ENCODE measurements around the gene HRK.

Gene HRK

GRCh38 chr12:116867523-116867922, 13.7 kb downstream of the HRK start:
- H3K4me3 ChIP-seq (ENCODE audit: low read length), result no peak overlapping the region
- TF ChIP-seq CTCF (IDR thresholded peaks at IDR 0.05; ENCODE audit: insufficient read depth, low read depth, low read length, missing control alignments), result no peak
- DNase-seq (ENCODE audit: low read depth), result no peak

DNA sequence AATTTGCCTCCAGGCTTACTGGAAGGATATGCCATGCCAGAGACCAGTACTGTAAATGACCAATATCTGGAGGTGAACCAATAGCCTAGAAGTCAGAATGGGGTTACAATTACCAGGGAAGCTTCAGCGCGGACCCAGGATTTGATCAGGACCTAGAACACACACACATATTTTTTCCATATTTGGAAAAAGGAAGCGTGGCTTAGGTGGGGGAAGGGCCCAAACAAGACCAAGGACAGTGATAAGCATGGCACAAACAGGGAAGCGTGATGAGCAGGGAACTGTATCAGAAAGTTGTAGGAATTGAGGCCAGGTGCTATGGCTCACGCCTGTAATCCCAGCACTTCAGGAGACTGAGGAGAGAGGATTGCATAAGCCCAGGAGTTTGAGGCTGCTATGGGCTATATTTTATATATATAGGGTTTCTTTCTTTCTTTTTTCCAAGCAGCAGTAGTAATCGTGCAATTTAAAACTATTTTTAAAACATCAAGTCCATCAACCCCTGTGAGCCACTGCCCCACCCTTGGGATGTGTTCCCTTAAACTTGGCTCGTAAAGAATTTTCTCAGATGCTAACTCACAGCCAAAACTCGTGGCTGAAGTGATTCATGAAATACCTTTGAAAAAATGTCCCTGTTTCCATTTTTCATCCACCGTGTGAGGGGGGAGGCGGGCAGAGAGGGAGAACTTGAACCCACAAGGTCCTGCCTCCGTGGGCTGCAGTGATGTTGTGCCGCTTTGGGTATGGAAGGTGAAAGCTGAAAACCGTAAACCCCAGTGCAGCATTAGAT, 16.7 kb downstream of the HRK start:
- H3K4me3 ChIP-seq (ENCODE audit: low read length), result no peak overlapping the region
- DNase-seq (ENCODE audit: low read depth), result peak; percentile 8
- TF ChIP-seq CTCF (IDR thresholded peaks at IDR 0.05; ENCODE audit: insufficient read depth, low read depth, low read length, missing control alignments), result no peak

- H3K4me3 ChIP-seq (ENCODE audit: low read length), result no peak overlapping the region
- no peak for DNase-seq (ENCODE audit: low read depth)
- TF ChIP-seq CTCF (IDR thresholded peaks at IDR 0.05; ENCODE audit: insufficient read depth, low read depth, low read length, missing control alignments), result no peak
Measured at GRCh38 chr12:116863275-116863767, 17.9 kb downstream of the HRK start.

DNA sequence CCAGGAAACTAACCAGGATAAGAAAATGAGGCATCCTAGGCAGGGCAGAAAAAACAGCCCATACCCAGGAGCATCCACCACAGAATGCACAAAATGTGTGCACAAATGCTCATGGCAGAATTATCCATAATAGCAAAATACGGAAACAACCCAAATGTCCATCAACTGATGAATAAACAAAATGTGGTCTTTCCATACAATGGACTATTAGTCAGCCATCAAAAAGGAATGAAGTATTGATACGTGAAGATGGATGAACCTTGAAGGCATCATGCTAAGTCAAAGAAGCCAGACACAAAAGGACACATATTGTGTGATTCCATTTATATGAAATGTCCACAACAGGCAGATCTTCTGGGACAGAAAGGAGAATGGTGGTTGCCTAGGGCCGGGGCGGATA, 19.1 kb downstream of the HRK start:
- no peak for TF ChIP-seq CTCF (IDR thresholded peaks at IDR 0.05; ENCODE audit: insufficient read depth, low read depth, low read length, missing control alignments)
- no peak overlapping the region for H3K4me3 ChIP-seq (ENCODE audit: low read length)
- DNase-seq (ENCODE audit: low read depth), result no peak

DNA sequence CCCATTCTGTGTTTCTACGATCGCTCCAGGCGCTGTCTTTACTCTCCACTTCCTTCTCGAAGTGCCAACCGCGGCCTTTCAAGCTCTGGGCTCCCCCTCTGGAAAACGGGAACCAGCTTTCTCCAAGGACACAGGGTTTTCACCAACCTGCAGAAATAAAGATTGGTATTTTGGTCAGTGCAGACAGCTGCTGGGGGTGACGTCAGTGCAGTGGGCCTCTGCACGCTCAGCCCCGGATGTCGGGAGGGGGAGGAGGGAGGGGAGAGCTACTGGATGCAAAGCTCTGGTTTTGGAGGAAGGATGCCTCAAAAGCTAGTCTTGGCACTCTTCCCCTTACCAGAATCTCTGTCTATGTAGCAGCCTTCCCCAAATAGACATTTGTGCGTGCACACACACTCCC, 19.9 kb downstream of the HRK start:
- DNase-seq (ENCODE audit: low read depth), result no peak
- no peak for TF ChIP-seq CTCF (IDR thresholded peaks at IDR 0.05; ENCODE audit: insufficient read depth, low read depth, low read length, missing control alignments)
- no peak overlapping the region for H3K4me3 ChIP-seq (ENCODE audit: low read length)

DNA sequence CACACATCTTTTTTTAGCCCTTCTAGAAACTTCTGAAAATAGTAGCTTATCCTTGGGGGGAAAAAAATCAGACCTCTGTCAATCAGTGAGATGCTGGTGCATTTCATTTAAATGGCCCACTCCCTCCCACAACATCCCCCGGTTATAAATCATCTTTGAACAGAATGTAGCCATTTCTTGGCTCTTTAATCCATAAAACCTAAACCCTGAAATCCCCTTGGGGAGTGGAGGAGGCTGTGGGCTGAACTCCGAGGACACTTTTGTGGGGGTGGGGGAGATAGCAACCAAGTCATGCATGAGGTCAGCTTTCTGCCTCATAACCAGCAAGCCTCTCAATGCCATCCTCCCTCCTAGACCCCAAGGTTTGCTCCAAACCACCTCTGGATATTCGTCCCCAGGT, 21.0 kb downstream of the HRK start:
- DNase-seq (ENCODE audit: low read depth), result no peak
- no peak overlapping the region for H3K4me3 ChIP-seq (ENCODE audit: low read length)
- no peak for TF ChIP-seq CTCF (IDR thresholded peaks at IDR 0.05; ENCODE audit: insufficient read depth, low read depth, low read length, missing control alignments)

- no peak for DNase-seq (ENCODE audit: low read depth)
- no peak overlapping the region for H3K4me3 ChIP-seq (ENCODE audit: low read length)
- TF ChIP-seq CTCF (IDR thresholded peaks at IDR 0.05; ENCODE audit: insufficient read depth, low read depth, low read length, missing control alignments), result no peak
Measured at GRCh38 chr12:116859079-116859478, 22.2 kb downstream of the HRK start.
